Stromal cell of bone marrow (primary cell): ENCODE data around the gene NKAP.
"Not testable (repeated sequence)": the region's sequence is repeated elsewhere in the genome, so short reads cannot be mapped to it uniquely, and the experiment has no call there.

ENCODE experiments used
- DNase-seq: peaks from one replicate; pipeline ENCODE4 v3.0.0-alpha.2; 2012; ENCODE audit warnings: low read depth

NKAP gene

DNA sequence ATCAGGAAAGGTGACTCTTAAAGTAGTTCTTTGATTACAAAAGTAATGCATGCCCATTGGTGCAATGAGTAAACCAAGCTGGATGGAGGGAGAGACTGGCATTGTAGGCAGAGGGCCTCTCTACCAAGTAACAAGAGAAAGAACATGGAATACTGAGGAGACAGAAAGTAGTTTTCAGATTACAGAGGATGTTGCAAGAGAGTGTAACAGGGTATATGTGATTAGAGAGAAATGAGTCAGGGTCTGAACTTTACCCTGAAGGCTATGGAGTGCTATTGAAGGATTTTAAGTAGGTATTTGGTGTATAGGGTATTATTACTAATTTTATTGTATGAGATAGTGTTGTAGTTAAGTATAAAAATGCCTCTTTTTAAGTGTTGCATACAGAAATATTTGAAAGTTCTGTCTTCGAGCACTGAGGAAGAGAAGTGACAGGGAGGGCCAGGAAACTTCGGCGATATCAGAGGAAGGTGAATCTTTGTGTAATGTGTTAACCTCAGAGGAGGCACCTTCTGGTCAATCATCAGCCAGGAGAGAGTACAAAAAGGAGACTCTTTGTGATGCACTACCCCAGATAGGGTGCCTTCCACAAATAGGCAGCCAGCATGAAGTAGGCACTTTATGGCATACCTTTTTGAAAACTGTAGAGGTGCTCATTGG is 8.2 kb downstream of the NKAP start:
- DNase-seq: no peak

DNA sequence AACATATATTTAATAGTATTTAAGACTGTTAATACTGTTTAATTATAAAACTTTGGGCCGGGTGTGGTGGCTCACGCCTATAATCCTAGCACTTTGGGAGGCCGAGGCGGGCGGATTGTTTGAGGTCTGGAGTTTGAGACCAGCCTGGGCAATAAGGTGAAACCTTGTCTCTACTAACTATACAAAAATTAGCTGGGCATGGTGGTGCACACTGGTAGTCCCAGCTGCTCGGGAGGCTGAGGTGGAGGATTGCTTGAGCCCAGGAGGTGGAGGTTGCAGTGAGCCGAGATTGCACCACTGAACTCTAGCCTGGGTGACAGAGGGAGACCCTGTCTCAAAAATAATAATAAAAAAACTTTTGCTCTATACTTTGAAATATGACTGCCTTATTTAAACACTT is 21.2 kb downstream of the NKAP start:
- not testable (repeated sequence) for DNase-seq

DNA sequence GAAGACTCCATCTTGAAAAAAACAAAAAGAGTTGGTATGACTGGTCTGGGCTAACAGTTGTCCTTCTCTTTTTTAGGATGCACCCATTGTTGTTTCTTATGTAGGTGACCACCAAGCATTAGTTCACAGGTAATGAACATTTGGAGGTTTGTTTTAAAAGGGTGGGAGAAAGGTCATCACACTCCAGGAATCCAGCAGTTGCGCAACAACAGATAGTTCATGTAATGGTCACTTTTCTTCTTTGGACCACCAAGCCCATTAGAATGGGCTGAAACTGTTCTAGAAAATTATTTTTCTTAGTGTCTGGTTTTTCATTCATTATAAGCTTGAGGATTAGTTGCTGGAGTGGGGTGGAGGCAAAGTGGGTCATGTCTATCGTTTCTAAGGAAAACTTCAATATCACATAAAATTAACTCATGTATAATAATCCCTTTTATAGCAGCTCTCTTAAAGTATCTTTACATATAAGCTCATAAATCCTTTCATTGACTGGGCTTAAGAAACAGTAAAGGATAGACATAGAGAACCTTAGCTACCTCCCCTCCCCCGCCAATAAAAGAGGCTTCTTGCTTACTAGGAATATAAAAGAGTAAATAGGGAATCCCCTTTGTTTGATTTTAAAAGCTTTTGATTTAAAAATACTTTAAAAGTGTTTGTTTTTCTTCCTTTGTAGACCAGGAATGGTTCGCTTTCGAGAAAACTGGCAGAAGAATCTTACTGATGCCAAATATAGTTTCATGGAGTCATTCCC is 23.5 kb downstream of the NKAP start:
- no peak for DNase-seq

GRCh38 chrX:119917877-119918276 is 25.7 kb downstream of the NKAP start:
- DNase-seq: no peak

DNA sequence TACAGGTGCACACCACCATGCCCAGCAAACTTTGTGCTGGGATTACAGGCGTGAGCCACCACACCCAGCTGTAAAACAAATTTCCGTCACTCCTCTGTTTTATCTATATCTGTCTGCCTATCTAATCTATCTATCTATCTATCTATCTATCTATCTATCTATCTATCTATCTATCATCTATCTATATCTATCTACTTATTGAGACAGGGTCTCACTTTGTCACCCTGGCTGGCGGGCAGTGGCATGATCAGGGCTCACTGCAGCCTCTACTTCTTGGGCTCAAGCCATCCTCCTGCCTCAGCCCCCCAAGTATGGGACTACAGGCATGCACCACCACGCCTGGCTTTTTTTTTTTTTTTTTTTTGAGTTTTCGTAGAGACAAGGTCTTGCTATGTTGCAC is 27.2 kb downstream of the NKAP start:
- no peak for DNase-seq

GRCh38 chrX:119900976-119901375 is 42.6 kb downstream of the NKAP start:
- DNase-seq: no peak

- DNase-seq: no peak
Measured at GRCh38 chrX:119899125-119899524, 44.4 kb downstream of the NKAP start.

- no peak for DNase-seq
Measured at GRCh38 chrX:119895843-119896326, 47.7 kb downstream of the NKAP start, which contains the start of gene AKAP14. Gene AKAP14 (plus strand): TSS chrX:119895893. CDS start chrX:119903224, 7,331 bp downstream.

- not testable (repeated sequence) for DNase-seq
Measured at GRCh38 chrX:119891961-119892692, 51.4 kb downstream of the NKAP start.

DNA sequence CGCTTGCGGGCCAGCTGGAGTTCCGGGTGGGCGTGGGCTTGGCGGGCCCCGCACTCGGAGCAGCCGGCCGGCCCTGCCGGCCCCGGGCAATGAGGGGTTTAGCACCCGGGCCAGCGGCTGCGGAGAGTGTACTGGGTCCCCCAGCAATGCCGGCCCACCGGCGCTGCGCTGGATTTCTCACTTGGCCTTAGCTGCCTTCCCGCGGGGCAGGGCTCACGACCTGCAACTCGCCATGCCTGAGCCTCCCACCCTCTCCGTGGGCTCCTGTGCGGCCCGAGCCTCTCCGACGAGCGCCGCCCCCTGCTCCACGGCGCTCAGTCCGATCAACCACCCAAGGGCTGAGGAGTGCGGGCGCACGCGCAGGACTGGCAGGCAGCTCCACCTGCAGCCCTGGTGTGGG is 52.9 kb downstream of the NKAP start:
- not testable (repeated sequence) for DNase-seq

GRCh38 chrX:119887721-119888425 is 55.7 kb downstream of the NKAP start:
- no peak for DNase-seq

- no peak for DNase-seq
Measured at GRCh38 chrX:119885554-119886428, 57.8 kb downstream of the NKAP start.

DNA sequence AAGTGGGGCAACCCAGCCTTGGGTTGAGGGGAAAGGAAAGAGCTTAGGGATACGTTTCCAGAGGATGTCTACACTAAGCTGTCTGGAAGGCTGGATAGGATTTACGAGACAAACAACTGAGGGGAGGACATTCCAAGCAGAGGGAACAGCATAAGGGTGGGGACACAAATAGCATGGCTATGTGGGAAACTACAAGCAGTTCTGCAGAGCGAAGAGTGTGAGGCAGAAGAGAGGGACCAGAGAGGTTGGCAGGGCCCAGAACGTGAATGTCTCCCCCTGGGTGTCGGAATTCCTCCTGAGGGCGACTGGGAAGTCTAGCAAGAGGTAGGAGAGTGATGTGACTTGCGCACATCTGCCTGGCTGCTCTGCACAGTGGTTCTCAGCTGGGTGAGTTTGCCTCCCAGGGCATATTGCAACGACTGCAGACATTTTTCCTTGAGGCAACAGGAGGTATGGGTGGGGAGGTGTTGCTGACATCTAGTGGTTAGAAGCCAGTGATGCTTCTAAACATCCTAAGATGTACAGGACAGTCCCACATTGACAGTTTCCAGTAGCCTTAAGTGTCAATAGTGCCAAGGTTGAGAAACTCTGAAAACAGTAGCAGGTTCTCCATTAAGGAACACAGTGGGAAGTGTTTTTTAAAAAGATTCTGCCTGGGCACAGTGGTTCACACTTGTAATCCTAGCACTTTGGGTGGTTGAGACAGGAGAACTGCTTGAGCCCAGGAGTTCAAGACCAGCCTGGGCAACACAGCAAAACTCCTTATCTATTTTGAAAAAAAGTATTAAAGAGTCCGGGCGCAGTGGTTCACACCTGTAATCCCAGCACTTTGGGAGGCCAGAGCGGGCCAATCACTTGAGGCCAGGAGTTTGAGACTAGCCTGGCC is 62.8 kb downstream of the NKAP start:
- DNase-seq: no peak

DNA sequence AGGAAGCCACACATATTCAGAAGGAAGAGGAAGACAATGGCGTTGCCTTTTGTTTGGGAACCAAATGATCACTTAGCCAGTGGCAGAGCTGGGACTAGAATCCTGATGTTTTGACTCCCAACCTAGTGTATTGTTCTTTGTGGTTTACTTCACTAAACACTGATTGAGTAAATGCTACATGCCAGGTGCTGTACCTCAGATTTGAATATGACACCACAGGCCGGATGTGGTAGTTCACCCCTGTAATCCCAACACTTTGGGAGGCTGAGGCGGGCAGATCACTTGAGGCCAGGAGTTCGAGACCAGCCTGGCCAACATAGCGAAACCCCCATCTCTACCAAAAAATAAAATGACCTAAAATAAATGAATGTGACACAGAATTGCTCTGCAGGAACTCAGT is 63.5 kb downstream of the NKAP start:
- DNase-seq: no peak

GRCh38 chrX:119878740-119879139 is 64.8 kb downstream of the NKAP start:
- no peak for DNase-seq

- peak; percentile 67 for DNase-seq
Measured at GRCh38 chrX:119871599-119872395, 71.8 kb downstream of the NKAP start, which contains the start of the genes NDUFA1 and RNF113A. Gene NDUFA1 (plus strand): TSS chrX:119871832. CDS start chrX:119871912, 80 bp downstream. Gene RNF113A (minus strand): TSS chrX:119871733. CDS start chrX:119871613, 120 bp downstream.

DNA sequence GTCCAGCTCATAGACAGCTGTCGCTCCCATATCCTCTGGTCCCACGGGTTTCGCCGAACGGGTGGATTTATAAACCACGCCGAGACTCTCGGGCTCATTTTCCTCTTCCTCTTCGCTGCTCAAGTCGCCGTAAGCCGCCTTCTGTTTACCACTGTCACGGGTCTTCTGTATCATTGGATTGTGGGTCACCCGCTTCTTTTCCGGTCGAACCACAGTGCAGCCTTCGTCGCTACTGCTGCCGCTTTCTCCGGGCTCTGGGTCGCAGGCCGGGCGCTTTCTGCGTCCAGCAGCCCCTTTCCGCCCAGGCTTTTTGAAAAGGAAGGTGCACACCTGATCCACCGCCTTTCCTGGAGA is 72.3 kb downstream of the NKAP start:
- DNase-seq: no peak
